GM12865 (cell line): ENCODE results near the gene SCUBE3.
A peak's percentile ranks its signal among the peaks of the same experiment; 100 is the strongest.

ENCODE experiments used
- DNase-seq: peaks from one replicate; pipeline ENCODE4 v3.0.0; 2010; ENCODE audit warnings: low read depth
- H3K4me3 ChIP-seq: 2 replicates; pipeline ENCODE4 v1.5.1; 2011; ENCODE audit warnings: mild to moderate bottlenecking, low read depth, low read length, control low read depth
- TF ChIP-seq, protein P1 (sequence below): IDR thresholded peaks from 2 replicates; pipeline ENCODE4 v1.5.1; 2011; ENCODE audit warnings: low read length, control low read depth, low read depth, inconsistent platforms; ENCODE audit not compliant: insufficient read depth; ENCODE audit errors: missing control alignments

Gene SCUBE3

GRCh38 chr6:35283361-35283760 is 69.6 kb downstream of the SCUBE3 start:
- TF ChIP-seq, protein P1, sequence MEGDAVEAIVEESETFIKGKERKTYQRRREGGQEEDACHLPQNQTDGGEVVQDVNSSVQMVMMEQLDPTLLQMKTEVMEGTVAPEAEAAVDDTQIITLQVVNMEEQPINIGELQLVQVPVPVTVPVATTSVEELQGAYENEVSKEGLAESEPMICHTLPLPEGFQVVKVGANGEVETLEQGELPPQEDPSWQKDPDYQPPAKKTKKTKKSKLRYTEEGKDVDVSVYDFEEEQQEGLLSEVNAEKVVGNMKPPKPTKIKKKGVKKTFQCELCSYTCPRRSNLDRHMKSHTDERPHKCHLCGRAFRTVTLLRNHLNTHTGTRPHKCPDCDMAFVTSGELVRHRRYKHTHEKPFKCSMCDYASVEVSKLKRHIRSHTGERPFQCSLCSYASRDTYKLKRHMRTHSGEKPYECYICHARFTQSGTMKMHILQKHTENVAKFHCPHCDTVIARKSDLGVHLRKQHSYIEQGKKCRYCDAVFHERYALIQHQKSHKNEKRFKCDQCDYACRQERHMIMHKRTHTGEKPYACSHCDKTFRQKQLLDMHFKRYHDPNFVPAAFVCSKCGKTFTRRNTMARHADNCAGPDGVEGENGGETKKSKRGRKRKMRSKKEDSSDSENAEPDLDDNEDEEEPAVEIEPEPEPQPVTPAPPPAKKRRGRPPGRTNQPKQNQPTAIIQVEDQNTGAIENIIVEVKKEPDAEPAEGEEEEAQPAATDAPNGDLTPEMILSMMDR = no peak
- no peak overlapping the region for H3K4me3 ChIP-seq

DNA sequence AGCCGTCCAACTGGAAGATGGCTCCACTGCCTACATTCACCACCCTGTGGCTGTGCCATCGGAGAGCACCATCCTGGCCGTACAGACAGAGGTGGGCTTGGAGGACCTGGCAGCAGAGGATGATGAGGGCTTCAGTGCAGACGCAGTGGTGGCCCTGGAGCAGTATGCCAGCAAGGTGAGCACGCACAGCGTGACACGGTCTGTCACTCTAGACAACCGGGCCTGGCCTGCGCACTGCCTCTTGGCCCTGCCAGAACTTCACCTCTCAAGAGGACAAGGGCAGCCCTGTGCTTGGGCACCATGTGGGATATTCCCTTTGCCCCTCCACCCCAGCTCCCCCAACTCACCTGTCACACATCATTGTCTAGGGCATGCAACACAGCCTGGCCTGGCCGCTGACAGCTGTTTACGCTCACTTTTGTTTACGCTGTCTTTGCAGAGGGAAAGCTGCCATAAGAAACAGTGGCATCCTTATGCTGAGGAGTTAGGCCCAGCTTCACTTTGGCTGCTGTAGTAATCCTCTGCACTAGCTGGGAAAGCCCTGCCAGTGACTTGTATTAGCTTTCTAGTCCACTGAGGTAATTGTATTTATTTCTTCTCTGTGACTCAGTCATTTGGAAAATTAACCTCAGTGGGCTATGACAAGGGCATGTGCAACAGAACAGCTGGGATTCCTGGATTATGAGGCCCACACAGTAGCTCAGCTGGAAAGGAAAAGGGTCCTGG is 74.1 kb downstream of the SCUBE3 start:
- DNase-seq = no peak
- TF ChIP-seq, protein P1 = no peak
- H3K4me3 ChIP-seq = no peak overlapping the region

More at GRCh38 chr6:35283361-35283760, 69.6 kb downstream of the SCUBE3 start:
- no peak for DNase-seq

GRCh38 chr6:35288834-35289233 is 75.1 kb downstream of the SCUBE3 start:
- no peak for DNase-seq
- TF ChIP-seq, protein P1 = no peak

GRCh38 chr6:35291491-35291890 is 77.7 kb downstream of the SCUBE3 start:
- DNase-seq = no peak
- H3K4me3 ChIP-seq = no peak overlapping the region
- TF ChIP-seq, protein P1 = no peak

More at GRCh38 chr6:35288834-35289233, 75.1 kb downstream of the SCUBE3 start:
- H3K4me3 ChIP-seq = no peak overlapping the region

GRCh38 chr6:35292494-35292893 is 78.7 kb downstream of the SCUBE3 start:
- no peak overlapping the region for H3K4me3 ChIP-seq
- TF ChIP-seq, protein P1 = no peak
- DNase-seq = no peak

- no peak for DNase-seq
- TF ChIP-seq, protein P1 = no peak
- no peak overlapping the region for H3K4me3 ChIP-seq
Measured at GRCh38 chr6:35293681-35294080, 79.9 kb downstream of the SCUBE3 start.

DNA sequence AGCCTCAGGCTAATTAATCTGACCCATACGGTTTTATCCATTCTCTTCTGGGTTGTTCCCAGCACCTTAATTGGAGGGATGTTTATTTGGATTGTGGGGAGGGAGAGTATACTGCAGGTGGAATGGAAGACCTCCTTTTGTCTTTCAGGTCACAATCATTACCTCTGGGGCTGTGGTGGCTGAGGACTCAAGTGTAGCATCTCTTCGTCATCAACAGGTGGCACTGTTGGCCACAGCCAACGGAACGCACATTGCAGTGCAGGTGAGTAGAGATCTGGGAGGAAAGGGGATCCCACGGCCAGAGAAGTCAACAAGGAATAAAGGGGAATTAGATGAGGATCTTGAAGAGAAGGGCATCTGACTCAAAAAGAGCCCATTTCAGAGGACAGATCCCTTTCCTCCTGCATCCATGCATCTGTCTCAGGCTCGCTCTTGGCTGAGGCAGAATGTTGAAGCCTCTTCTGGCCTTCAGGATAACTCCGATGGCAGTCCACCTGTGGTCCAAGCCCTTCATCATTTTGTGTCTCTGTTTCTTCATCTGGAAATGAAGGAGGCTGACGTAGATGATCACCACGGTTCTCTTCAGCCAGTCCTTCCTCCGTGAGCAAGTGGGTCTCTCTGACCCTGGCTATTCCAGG is 80.7 kb downstream of the SCUBE3 start:
- peak; percentile 68 for DNase-seq
- TF ChIP-seq, protein P1 = peak; percentile 81
- H3K4me3 ChIP-seq = no peak overlapping the region
